Mesenchymal stem cell (in vitro differentiated cells and primary cell): ENCODE data around the gene ADARB2.

Experiments used
- DNase-seq: peaks from one replicate; pipeline ENCODE4 v3.0.0-alpha.2; 2013
- H2AFZ ChIP-seq: one replicate; pipeline ENCODE4 v1.6.1; 2013; ENCODE audit warnings: low read depth, mild to moderate bottlenecking, control low read depth, inconsistent platforms, low read length, moderate library complexity
- H2AK5ac ChIP-seq: 2 replicates; pipeline ENCODE4 v1.6.1; 2013; ENCODE audit warnings: low read length, moderate library complexity, mild to moderate bottlenecking, inconsistent platforms; ENCODE audit not compliant: severe bottlenecking
- H2BK120ac ChIP-seq: one replicate; pipeline ENCODE4 v1.6.1; 2013; ENCODE audit warnings: low read depth, mild to moderate bottlenecking, inconsistent platforms, low read length, moderate library complexity
- H2BK12ac ChIP-seq, 2 experiments: one replicate each; pipeline ENCODE4 v1.6.1; 2013; ENCODE audit warnings: inconsistent platforms in 2 of 2, low read length in 2 of 2, mild to moderate bottlenecking in 2 of 2, moderate library complexity in 2 of 2, control low read depth in 1 of 2
- H2BK15ac ChIP-seq: one replicate; pipeline ENCODE4 v1.6.1; 2013; ENCODE audit warnings: mild to moderate bottlenecking, low read depth, inconsistent platforms; ENCODE audit not compliant: poor library complexity, severe bottlenecking
- H2BK5ac ChIP-seq: 2 replicates; pipeline ENCODE4 v1.6.1; 2013; ENCODE audit warnings: low read depth, mild to moderate bottlenecking, low read length, control low read depth, inconsistent platforms; ENCODE audit not compliant: poor library complexity, severe bottlenecking
- H3K14ac ChIP-seq, 2 experiments: one replicate each; pipeline ENCODE4 v1.6.1; 2013; ENCODE audit warnings: inconsistent platforms in 2 of 2, low read length in 2 of 2, control low read depth in 1 of 2, mild to moderate bottlenecking in 1 of 2, moderate library complexity in 1 of 2
- H3K18ac ChIP-seq, 2 experiments: one replicate each; pipeline ENCODE4 v1.6.1; 2013; ENCODE audit warnings: inconsistent platforms in 2 of 2, low read length in 2 of 2, control low read depth in 1 of 2, low read depth in 1 of 2, mild to moderate bottlenecking in 1 of 2
- H3K23ac ChIP-seq, 2 experiments: one replicate each; pipeline ENCODE4 v1.6.1; 2013; ENCODE audit warnings: inconsistent platforms in 2 of 2, low read length in 2 of 2, mild to moderate bottlenecking in 2 of 2, moderate library complexity in 2 of 2, control low read depth in 1 of 2
- H3K27ac ChIP-seq: 2 replicates; pipeline ENCODE4 v1.5.1; 2013; ENCODE audit warnings: mild to moderate bottlenecking, moderate library complexity, low read length, control low read depth, inconsistent platforms; ENCODE audit not compliant: poor library complexity, severe bottlenecking
- H3K27me3 ChIP-seq, 2 experiments: 2 replicates each; pipeline versions ENCODE4 v1.6.1 to v1.7.0; 2013; ENCODE audit warnings: low read length in 2 of 2, mild to moderate bottlenecking in 2 of 2, moderate library complexity in 2 of 2, control low read depth in 1 of 2, inconsistent platforms in 1 of 2; ENCODE audit not compliant: control insufficient read depth in 1 of 2, insufficient read depth in 1 of 2
- H3K36me3 ChIP-seq, 2 experiments: 2 replicates each; pipeline versions ENCODE4 v1.6.1 to v1.7.0; 2013; ENCODE audit warnings: low read length in 2 of 2, control low read depth in 1 of 2, inconsistent platforms in 1 of 2, low read depth in 1 of 2, mild to moderate bottlenecking in 1 of 2; ENCODE audit not compliant: insufficient read depth in 2 of 2, control insufficient read depth in 1 of 2
- H3K4ac ChIP-seq, 2 experiments: one replicate each; pipeline ENCODE4 v1.6.1; 2013; ENCODE audit warnings: inconsistent platforms in 2 of 2, low read length in 2 of 2, mild to moderate bottlenecking in 2 of 2, moderate library complexity in 2 of 2, control low read depth in 1 of 2, low read depth in 1 of 2
- H3K4me1 ChIP-seq: 2 replicates; pipeline ENCODE4 v1.6.1; 2013; ENCODE audit warnings: low read depth, low read length, control low read depth; ENCODE audit not compliant: control insufficient read depth, insufficient read depth
- H3K4me2 ChIP-seq: 2 replicates; pipeline ENCODE4 v1.6.1; 2013; ENCODE audit warnings: low read length, mild to moderate bottlenecking, inconsistent platforms; ENCODE audit not compliant: poor library complexity, severe bottlenecking
- H3K4me3 ChIP-seq, 2 experiments: 2 replicates each; pipeline versions ENCODE4 v1.5.1 to v1.7.0; 2013; ENCODE audit warnings: low read length in 2 of 2, mild to moderate bottlenecking in 2 of 2, control low read depth in 1 of 2, low read depth in 1 of 2; ENCODE audit not compliant: insufficient read depth in 1 of 2
- H3K79me1 ChIP-seq: replicated peaks from 2 replicates; pipeline ENCODE4 v1.6.1; 2013; ENCODE audit warnings: mild to moderate bottlenecking, control low read depth, low read length, inconsistent platforms; ENCODE audit not compliant: poor library complexity, severe bottlenecking
- H3K9ac ChIP-seq: 2 replicates; pipeline ENCODE4 v1.7.0; 2013; ENCODE audit warnings: mild to moderate bottlenecking, low read length, moderate library complexity
- H3K9me3 ChIP-seq: 2 replicates; pipeline ENCODE4 v1.7.0; 2013; ENCODE audit warnings: mild to moderate bottlenecking, low read length; ENCODE audit not compliant: control insufficient read depth
- H4K8ac ChIP-seq: one replicate; pipeline ENCODE4 v1.6.1; 2013; ENCODE audit warnings: inconsistent platforms, mild to moderate bottlenecking, low read length, moderate library complexity
- H4K91ac ChIP-seq: one replicate; pipeline ENCODE4 v1.6.1; 2013; ENCODE audit warnings: mild to moderate bottlenecking, low read length, inconsistent platforms
- WGBS: methylation state at CpG from one replicate; pipeline ENCODE4 v1.1.7; 2013; ENCODE audit warnings: mixed read lengths; 5-methylcytosine and 5-hydroxymethylcytosine counted together

Gene ADARB2

DNA sequence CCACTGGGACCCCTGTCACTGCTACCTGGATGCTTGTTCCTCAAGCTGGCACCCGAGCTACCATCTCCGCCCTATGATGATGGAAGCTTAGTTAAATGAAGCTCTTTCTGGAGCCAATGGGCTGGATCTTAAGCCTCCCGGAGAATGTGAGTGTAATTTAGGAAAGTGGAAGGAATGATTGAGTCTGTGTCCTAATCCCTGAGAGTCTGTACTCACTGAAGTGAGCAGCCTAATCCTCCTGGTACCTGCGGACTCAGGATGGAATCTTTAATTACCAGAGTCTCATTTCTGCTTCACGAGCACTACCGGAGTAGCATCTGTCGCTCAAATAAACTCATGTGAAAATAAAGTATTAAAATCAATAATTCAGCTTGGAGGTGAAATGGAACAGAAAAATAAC lies 425.6 kb downstream of the ADARB2 start:
- H3K4me2 ChIP-seq: no peak overlapping the region
- no peaks in the 10 kb centered on the region for H3K79me1 ChIP-seq
- DNase-seq: no peak
- no peaks in the 10 kb centered on the region for H3K36me3 ChIP-seq
- WGBS: 94% methylated on average over 7 of the region's 7 CpGs
- no peak overlapping the region for H3K4me3 ChIP-seq
- no peak overlapping the region for H4K91ac ChIP-seq
- peaks cover 35% of the 10 kb centered on the region for H3K4me1 ChIP-seq
- no peak overlapping the region for H2BK120ac ChIP-seq
- no peak overlapping the region for H2BK5ac ChIP-seq
- no peaks in the 10 kb centered on the region for H3K9me3 ChIP-seq
- H3K4ac ChIP-seq: no peak overlapping the region
- H3K27ac ChIP-seq: no peak overlapping the region
- H3K14ac ChIP-seq: no peak overlapping the region
- no peak overlapping the region for H2BK15ac ChIP-seq
- no peak overlapping the region for H3K18ac ChIP-seq
- H4K8ac ChIP-seq: no peak overlapping the region
- no peak overlapping the region for H3K23ac ChIP-seq
- H2AK5ac ChIP-seq: peak overlapping the region; percentile 9
- no peak overlapping the region for H2BK12ac ChIP-seq
- H3K9ac ChIP-seq: no peak overlapping the region
- H2AFZ ChIP-seq: no peak overlapping the region
- H3K27me3 ChIP-seq: no peaks in the 10 kb centered on the region

DNA sequence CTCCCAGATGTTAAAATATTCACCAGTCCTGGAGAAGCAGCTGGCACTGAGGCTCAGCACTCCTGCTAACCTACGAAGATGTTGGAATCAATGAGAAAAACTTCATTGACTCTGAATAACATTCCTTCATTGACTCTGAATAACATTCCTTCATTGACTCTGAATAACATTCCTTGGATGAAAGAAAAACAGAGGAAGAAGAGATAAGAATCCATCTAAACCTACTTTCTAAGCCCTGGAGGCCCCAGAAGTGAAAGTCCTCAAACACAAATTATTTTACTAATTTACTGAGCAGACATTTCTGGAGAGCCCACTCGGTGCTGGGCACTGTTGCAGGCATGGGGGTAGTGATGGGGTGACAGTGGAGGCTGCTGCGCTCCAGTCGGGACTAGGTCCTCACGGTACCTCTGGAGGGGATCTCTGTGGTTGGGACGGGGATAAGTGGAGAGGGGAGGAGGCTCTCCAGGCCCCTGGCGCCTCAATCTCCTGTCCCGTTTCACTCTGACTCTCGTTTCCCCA lies 427.0 kb downstream of the ADARB2 start:
- H2AK5ac ChIP-seq: peak overlapping the region; percentile 68
- no peak overlapping the region for H2BK120ac ChIP-seq
- H3K79me1 ChIP-seq: no peaks in the 10 kb centered on the region
- no peak for DNase-seq
- H3K18ac ChIP-seq: no peak overlapping the region
- H3K4ac ChIP-seq: no peak overlapping the region
- no peak overlapping the region for H4K91ac ChIP-seq
- H3K4me3 ChIP-seq: no peak overlapping the region
- H3K23ac ChIP-seq: no peak overlapping the region
- H2BK12ac ChIP-seq: no peak overlapping the region
- no peak overlapping the region for H4K8ac ChIP-seq
- H3K36me3 ChIP-seq: no peaks in the 10 kb centered on the region
- WGBS: 68% methylated on average over 9 of the region's 9 CpGs
- H2AFZ ChIP-seq: no peak overlapping the region
- peaks cover 32% of the 10 kb centered on the region for H3K4me1 ChIP-seq
- H3K27ac ChIP-seq: peak overlapping the region; percentile 92
- H3K27me3 ChIP-seq: no peaks in the 10 kb centered on the region
- peak overlapping the region; percentile 33 for H2BK5ac ChIP-seq
- no peaks in the 10 kb centered on the region for H3K9me3 ChIP-seq
- no peak overlapping the region for H2BK15ac ChIP-seq
- H3K4me2 ChIP-seq: no peak overlapping the region
- H3K14ac ChIP-seq: no peak overlapping the region
- H3K9ac ChIP-seq: no peak overlapping the region

DNA sequence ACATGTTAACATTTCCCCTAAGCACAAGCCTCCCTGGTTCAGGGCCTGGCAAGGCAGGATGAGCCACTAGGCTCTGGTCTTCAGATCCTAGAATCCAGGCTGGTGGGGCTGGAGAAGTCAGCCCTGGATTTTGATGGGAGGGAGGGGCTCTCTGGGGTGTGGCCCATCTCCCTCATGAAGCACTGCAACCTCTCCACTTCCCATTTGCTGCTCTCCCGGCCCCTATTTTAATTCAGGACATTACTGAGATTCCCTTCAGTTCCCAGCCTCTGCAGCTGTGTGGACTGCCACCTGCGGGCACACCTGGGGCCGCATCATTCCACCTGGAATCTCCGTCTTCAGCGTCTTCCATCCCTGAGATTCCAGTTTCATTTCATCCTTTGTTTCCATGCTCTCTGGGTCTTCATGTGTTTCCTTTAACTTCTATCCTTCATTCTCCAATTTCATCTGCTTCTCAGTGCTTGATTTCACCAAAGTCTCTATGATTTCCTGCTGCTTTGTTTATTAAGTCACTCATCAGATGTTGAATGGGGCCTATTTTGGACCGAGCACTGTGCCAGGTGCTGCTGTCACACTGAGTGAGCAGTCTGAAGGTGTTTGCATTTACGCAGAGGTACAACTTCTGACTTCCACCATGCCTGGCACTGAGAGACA lies 427.6 kb downstream of the ADARB2 start:
- Histone ChIP-seq H2AFZ (no peak overlapping the region), H3K27me3 (no peaks in the 10 kb centered on the region), H3K4me2 (peak overlapping the region; percentile 12), H3K4me1 (peaks cover 30% of the 10 kb centered on the region), H3K18ac (no peak overlapping the region), H3K23ac (no peak overlapping the region), H3K4ac (no peak overlapping the region), H3K4me3 (no peak overlapping the region), H3K79me1 (no peaks in the 10 kb centered on the region), H2BK15ac (no peak overlapping the region), H2AK5ac (peak overlapping the region; percentile 98), H3K9me3 (no peaks in the 10 kb centered on the region), H3K36me3 (no peaks in the 10 kb centered on the region), H3K27ac (peak overlapping the region; percentile 92), H3K14ac (no peak overlapping the region), H3K9ac (no peak overlapping the region), H4K91ac (no peak overlapping the region), H4K8ac (no peak overlapping the region), H2BK5ac (peak overlapping the region; percentile 49), H2BK12ac (no peak overlapping the region), H2BK120ac (no peak overlapping the region)
- no peak for DNase-seq
- 58% methylated on average over 7 of the region's 7 CpGs for WGBS

DNA sequence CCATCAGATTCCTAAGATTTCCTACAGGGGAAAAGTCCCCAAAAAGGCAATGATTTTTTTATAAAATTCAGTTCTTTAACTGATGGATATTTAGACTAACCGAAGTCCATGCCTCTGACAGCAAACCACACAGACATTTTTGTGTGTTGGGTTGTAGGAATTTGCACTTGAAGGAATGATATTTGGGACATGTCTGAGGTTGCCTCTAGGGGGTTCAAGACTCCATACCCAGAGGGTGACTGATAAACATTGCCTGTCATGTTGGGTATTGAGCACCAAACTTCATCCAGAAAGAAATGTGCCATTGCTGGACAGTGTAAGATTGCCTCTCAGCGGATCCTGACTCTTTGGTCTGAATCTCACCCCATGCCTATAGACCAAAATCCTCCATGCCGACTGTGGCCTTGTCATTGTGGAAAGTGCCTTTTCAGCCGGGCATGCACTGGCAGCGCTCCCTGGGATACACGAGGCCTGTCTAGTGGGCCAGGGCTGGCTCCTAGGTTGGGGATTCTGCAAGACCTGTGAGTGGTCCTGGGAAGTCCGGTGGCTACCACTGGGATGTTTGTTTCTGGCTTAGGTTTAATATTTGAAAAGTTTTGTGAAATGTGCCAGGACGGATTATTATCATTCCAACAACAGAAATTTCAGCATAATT lies 428.2 kb downstream of the ADARB2 start:
- H3K27me3 ChIP-seq: no peaks in the 10 kb centered on the region
- H2AK5ac ChIP-seq: peak overlapping the region; percentile 98
- H2BK15ac ChIP-seq: no peak overlapping the region
- H3K27ac ChIP-seq: peak overlapping the region; percentile 92
- H3K79me1 ChIP-seq: no peaks in the 10 kb centered on the region
- 73% methylated on average over 6 of the region's 8 CpGs for WGBS
- no peak overlapping the region for H3K4me3 ChIP-seq
- no peaks in the 10 kb centered on the region for H3K9me3 ChIP-seq
- no peak overlapping the region for H3K9ac ChIP-seq
- no peak overlapping the region for H3K18ac ChIP-seq
- H3K23ac ChIP-seq: no peak overlapping the region
- no peak overlapping the region for H2BK120ac ChIP-seq
- H4K91ac ChIP-seq: peak overlapping the region; percentile 22
- H3K14ac ChIP-seq: no peak overlapping the region
- H3K4me1 ChIP-seq: peaks cover 28% of the 10 kb centered on the region
- no peak overlapping the region for H3K4me2 ChIP-seq
- H2AFZ ChIP-seq: no peak overlapping the region
- H3K36me3 ChIP-seq: no peaks in the 10 kb centered on the region
- H4K8ac ChIP-seq: no peak overlapping the region
- H2BK5ac ChIP-seq: peak overlapping the region; percentile 49
- no peak overlapping the region for H3K4ac ChIP-seq
- DNase-seq: no peak
- no peak overlapping the region for H2BK12ac ChIP-seq
